Anterior cingulate cortex (tissue), 58 donors: Measurements from ENCODE around the gene PAEP.
"Not testable (repeated sequence)": the region's sequence is repeated elsewhere in the genome, so short reads cannot be mapped to it uniquely, and the experiment has no call there.

Source experiments
- DNase-seq, 58 donors: peaks; one replicate each; lab custom pipeline; 2025; lab: John Stamatoyannopoulos, UW

The PAEP gene

GRCh38 chr9:135525241-135526088 is 36.1 kb upstream of the PAEP start:
- DNase-seq = no peak

DNA sequence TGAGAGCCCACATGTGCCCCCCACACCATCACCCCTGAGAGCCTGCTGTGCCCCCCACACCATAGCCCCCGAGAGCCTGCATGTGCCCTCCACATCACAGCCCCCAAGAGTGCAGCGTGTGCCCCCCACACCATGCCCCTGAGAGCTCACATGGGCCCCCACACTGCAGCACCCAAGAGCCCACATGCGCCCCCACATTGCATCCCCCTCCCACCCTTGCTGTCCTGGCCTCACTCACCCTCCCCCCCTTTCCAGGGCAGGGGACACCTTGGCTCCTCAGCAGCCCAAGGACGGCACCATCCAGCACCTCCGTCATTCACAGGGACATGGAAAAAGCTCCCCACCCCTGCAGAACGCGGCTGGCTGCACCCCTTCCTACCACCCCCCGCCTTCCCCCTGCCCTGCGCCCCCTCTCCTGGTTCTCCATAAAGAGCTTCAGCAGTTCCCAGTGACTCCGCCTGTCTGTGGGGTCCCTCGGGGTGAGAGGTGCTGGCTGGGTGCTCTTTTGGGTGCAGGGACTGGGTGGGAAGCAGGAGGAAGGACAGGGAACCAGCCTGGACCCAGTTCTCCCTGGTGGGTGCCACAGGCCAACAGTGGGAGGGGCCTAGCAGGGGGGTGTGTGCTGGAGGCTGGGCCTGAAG is 35.3 kb upstream of the PAEP start:
- no peak for DNase-seq

GRCh38 chr9:135526730-135527571 is 34.6 kb upstream of the PAEP start:
- DNase-seq = no peak

DNA sequence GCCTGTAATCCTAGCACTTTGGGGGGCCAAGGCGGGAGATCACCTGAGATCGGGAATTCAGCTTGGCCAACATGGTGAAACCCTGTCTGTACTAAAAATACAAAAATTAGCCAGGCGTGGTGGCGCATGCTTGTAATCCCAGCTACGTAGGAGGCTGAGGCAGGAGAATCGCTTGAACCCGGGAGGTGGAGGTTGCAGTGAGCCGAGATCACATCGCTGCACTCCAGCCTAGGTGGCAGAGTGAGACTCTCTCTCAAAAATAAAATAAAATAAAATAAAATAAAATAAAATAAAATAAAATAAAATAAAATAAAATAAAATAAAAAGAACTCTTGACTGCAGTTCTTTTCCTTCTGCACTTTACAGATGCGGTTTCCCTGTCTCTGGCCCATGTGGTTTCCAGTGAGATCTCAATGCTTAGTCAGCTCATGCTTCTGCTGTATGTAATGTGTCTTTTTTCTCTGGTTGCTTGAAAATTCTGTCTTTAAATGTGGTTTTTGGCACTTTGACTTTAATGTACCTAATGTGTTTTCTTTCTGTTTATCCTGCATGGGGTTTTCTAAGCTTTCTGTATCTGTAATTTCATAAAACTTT is 32.6 kb upstream of the PAEP start:
- DNase-seq = not testable (repeated sequence)

DNA sequence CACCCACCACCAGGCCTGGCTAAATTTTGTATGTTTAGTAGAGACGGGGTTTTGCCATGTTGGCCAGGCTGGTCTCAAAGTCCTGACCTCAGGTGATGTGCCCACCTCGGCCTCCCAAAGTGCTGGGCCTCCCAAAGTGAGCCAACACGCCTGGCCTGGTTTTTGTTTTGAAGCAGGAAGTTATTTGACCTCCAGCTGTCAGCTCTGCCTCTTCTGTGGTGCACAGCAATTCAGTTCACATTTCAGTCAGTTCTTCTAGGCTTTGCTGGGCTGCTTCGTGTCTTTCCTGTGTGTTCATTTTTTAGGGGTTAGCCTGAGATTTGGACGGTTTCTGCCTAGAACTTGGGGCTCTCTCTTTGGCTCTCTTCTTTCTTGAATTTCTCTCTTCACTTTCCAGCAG is 31.4 kb upstream of the PAEP start:
- DNase-seq = no peak

- no peak for DNase-seq
Measured at GRCh38 chr9:135531096-135531495, 30.5 kb upstream of the PAEP start.

DNA sequence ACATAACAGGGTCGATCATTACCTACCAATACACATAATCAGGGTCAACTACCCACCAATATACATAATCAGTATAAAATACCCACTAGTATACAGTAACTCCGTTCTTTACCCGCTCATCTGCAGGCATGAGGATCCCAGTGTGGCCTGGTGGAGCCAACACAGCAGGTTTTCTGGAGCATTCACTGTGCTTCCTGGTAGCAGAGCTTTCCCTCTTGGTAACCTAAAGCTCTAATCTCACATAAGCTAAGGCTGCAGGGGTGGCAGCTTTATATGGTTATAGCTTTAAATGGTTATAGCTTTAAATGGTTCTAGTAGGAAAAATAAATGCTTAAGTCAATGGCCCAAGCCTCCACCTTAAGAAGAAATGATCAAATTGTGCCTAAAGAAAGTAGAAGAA is 28.4 kb upstream of the PAEP start:
- peak in 1 of 58 donors; percentile 6 for DNase-seq

DNA sequence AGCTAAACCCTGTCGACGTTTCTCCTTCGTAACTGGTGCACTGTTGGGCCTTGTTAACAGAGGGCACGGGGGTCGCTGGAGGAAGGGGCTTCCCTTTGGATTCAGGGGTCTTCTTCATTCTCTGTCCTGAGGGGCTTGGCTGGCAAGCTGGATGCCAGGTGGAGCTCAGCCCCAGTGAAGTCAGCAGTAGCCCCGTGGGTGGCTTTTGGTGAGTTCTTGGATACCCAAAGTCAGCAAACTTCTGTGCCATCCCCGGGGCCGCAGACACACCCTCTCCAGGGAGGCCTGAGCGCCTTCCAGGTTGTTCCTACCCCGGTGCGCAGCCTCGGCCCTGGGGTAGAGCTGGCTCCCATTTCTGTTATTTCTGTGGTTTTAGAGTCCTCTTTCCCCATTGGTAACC is 27.9 kb upstream of the PAEP start:
- no peak for DNase-seq

GRCh38 chr9:135534192-135534711 is 27.3 kb upstream of the PAEP start:
- DNase-seq = not testable (repeated sequence)

DNA sequence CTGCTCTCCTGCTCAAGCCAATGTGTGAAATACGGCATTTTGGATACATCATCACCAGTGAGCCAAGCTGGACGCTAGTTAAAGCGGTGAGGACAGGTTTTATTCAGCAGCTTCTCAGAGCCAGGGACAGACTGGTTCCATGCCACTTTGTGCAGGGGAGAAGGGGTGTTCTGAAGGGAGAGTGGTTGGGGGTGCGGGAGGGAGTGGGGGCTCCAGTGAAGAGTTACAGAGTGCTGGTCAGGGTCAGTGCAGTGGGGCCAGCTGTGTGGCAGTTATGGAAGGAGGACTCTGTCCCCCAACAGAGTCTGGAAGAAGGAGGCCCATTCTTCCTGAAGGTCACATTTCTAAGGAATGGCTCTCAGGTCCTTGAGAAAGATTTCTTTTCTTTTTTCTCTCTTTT is 26.7 kb upstream of the PAEP start:
- not testable (repeated sequence) for DNase-seq

DNA sequence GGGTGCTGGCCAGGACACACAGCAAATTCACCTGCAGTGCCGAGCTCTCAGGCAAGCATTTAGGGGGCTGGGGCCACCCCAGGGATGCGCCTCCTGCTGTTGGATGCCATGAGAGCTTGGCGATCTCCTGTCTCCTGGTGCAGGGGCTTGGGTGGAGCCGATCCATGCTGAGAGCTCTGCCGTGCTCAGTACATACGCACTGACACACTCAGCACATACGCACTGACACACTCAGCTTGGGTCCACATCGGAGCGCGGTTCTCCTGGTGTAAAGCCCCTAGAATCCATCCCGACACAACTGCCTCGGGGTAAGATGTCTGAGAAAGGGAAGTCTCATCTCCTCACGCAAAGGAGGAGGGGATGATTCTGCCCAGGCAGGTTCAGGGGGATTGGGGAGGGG is 25.9 kb upstream of the PAEP start:
- DNase-seq = not testable (repeated sequence)

DNA sequence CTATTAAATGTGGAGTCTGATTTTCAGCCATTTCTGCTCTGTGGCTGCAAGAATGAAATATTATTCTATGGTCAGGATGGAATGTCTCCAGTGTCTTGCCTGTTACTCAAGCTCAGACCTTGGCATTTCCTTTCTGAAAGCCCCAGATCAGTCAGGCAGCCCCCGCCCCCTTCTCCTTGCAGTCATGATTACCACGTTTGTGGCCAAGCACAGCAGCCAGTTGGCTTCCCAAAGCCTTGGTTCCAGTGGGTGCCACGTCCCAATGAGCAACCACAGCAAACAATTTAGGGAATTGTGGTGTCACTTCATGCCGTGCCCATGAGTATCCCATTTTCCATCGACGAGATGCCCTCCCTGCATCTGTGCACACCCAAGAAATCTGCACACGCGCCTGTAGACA is 25.3 kb upstream of the PAEP start:
- no peak for DNase-seq

DNA sequence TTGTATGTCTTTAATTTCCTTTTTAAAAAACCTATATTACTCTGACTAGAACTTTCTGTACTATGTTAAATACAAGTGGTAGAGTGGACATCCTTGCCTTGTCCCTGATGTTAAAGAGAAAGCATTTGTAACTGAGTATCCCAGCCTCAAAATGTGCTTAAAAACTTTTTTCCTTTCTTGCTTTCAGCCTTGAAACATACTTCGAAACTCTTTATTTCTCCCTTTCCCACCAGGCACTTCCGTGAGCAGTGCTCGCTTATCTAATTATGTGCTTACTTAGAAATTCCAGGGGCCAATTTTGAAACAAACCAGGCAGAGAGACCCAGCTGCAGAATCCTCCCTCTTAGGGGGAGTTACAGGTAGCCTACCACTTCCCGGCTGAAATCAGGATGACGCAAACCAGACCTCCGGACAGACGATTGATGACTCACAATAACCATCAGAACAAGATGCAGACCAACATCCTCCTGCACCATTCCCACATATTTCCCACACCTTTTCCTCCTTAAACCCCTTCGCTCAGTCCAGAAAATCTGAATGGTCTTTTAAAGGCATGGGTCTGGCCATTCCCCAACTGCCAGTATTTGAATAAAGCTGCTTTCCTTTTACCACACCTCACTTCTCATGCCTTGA is 18.2 kb upstream of the PAEP start:
- DNase-seq = not testable (repeated sequence)

DNA sequence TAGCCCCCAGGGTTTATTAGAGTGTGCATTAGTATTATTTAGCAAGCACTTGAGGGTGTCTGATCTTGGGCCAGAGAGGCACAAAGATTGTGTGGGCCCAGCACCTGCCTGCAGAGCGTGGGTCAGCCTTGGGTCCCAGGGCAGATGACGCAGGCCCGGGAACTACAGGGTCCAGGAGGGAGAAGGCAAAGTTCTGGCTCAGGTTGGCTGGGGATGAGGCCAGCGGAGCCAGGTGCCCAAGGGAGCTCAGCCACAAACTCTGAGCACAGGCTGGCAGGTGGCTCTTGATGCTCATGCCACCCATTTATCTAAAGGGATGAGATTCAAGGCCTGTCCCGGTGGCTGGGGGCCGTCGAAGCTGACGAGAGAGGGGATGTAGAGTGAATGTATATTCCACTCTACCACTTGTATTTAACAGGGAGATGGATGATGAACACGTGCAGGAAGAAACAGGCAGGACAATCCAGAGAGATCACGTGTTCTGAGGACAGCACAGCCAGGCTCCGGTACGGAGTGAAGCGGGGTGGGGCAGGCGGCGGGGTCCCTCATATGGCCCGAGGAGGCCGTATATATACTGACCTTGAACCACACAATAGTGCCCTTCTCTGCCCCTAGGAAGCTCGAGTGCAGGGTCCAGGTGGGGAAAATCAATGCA is 16.4 kb upstream of the PAEP start:
- DNase-seq = no peak

GRCh38 chr9:135545646-135546176 is 15.8 kb upstream of the PAEP start, which contains the start of gene OBP2A:
TSS of gene OBP2A (plus strand) at chr9:135546126. CDS start at chr9:135546181, 55 bp downstream.
- not testable (repeated sequence) for DNase-seq

DNA sequence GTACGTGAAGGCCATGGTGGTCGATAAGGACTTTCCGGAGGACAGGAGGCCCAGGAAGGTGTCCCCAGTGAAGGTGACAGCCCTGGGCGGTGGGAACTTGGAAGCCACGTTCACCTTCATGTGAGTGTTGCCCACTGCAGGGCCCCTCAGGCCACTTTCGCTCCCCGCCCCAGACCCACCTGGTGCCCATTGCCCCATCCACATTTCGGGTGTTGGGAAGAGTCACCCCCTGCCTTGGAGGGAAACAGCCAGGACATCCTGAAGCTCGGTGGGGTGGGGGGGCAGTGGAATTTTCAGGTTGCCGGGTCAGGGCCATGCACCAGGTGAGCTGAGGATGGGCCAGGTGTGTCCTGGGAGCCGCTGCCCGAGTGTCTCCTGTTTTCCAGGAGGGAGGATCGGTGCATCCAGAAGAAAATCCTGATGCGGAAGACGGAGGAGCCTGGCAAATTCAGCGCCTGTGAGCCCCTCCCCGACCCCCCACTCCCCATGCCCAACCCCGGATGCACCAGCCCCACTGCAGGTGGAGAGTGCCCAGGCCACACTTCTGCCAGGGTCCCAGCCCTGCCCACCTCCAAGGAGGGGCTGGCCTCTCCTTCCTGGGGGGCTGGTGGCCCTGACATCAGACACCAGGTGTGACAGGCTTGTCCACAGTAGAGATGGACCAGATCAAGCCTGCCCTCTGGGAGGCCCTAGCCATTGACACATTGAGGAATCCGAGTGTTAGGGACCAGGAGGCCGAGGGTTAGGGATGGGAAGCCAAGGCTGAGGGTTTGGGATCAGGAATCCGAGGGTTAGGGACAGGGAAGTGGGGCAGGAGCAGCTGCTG is 14.6 kb upstream of the PAEP start:
- not testable (repeated sequence) for DNase-seq

DNA sequence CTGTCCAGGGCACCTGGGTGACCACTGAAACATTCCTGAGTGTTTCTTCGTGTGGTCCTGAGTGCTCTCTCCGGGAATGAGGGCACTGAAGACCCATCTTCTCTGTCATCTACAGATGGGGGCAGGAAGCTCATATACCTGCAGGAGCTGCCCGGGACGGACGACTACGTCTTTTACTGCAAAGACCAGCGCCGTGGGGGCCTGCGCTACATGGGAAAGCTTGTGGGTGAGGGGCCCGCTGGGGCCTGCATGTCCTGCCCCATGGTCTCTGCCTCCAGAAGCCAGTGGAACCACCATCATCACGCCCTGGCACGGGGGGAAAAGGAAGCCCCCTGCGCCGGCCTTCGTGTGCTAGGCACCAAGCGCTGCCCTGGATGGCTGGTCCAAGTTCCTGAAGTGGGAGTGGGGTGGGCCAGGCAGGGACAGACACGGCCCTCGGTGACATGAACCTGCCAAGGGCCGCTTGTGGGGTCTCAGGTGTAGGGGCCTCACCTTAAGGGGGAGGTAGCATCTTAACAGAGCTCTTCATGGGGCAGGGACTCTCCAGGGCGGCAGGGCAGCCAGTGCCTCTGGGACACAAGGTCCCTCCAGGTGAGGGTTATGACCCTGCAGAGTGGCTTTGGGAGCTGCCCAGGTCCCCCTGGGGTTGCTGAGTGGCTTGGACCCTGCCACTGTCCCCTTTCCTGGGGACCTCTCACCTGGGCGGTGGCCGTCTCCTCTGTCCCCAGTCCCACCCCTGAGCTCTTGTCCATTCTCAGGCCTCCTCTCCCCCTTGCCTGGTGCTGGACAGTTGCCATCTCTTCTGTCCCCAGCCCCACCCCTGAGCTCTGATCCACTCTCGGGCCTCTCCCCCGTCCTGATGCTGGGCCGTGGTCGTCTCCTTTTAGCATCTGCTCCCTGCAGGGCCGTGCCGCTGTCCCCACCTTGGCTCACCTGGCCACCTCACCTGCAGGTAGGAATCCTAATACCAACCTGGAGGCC is 13.5 kb upstream of the PAEP start:
- no peak for DNase-seq
